Camera-type eye (tissue), 1 donor: ENCODE measurements around the gene MZT1. TPM values are rescaled to one million over a fixed set of nuclear protein-coding genes. Genes with fewer than 3 reads are reported as not detected.

ENCODE experiments used
- total RNA-seq: library from RNA; depleted of rRNA; stranded (reverse); fragments of >200 nt; gene quantifications from one replicate; pipeline ENCODE4 v1.2.3, GENCODE V29; 2014

The MZT1 gene
- total RNA-seq = 16.2 TPM

GRCh38 chr13:72727417-72728289, at the start of gene MZT1, which contains the start of gene BORA:
Gene MZT1, minus strand, starts transcription at chr13:72727629. Its CDS starts 27 bp downstream, at chr13:72727602.
Gene BORA, plus strand, starts transcription at chr13:72727923. Its CDS starts 1,018 bp downstream, at chr13:72728941.

Other genes starting within 250 kb of the MZT1 start
- gene BORA, start 294 bp upstream of the MZT1 start, total RNA-seq = 4.4 TPM
- gene DIS3, start 54.3 kb upstream of the MZT1 start, total RNA-seq = 45.6 TPM
- 77.0 TPM for gene PIBF1, start 54.5 kb upstream of the MZT1 start, total RNA-seq